NCI-H2227 (cell line): ENCODE results near the gene SEMA3D.

Experiments
- DNase-seq: peaks from one replicate; lab custom pipeline; 2025; ENCODE audit not compliant: unreplicated experiment; lab: John Stamatoyannopoulos, UW

The SEMA3D gene

DNA sequence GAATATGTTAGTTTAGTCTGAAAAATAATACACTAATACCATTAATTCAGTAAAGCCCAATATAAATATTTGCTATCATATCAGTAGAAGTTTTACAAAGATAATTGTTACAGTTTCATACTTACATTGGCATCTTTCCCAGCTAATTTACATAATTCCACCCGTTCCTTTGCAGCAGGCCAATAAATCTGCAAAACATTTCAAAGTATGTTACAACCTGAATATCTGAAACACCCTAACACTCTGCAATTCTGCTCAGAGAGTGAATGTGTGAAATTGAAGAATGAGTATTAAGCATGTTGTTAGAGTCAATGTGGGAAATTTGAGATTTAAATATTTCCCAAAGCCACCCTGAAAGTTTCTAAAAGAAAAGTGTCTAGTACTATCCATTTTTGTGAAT lies 105.5 kb downstream of the SEMA3D start:
- no peak for DNase-seq

DNA sequence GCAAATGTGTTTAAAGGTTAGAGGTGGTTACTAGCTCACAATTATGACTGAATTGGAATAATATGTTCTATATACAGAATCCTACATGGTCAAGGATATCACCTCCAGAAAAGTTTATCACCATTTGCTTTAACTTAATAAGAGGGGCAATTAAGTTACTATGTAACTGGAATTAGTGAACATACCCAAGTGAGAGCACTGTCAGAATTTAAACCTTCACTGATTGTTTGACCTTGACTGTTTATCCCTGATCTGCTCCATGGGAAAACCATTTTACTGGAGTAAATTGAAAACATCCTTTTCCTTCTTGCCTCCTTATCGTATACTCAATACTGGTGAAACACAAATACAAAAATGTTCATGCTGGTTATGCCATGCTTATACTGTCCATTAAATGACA lies 107.4 kb downstream of the SEMA3D start:
- no peak for DNase-seq

DNA sequence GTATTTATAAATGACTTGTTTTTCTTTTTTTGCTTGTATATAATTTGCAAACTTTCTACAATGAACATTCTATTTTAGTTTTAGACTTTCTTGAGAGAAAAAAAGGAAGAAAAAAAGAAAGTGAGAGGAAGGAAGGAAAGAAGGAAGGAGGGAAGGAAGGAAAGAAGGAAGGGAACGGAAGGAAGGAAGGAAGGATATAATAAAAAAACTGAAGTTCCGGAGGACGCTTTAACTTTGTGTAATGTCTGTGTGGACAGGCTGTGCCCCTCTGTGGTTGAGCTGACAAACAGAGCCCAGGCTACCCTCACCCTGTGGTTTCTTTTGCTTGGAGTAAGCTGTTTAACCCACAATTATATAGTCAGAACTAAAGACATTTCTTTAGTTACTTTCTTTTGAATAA lies 108.7 kb downstream of the SEMA3D start:
- no peak for DNase-seq

DNA sequence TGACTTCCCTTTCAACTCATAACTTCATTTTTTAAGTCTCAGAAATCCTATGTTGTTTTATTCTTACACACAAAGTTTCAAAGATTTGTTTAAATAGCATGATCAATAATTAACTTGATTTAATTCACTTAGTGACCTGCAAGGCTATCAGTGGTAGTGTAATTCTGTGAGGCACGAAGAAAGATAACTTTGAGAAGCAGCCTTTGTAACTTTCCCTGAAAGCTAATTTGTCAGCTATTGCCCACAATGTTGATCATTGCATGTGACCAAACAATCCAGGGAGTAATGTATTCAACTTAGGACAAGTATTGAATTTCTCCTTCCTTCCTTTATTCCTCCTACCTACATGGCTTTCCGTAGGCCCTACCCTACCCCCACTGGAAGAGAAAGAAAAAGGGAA lies 111.0 kb downstream of the SEMA3D start:
- no peak for DNase-seq

DNA sequence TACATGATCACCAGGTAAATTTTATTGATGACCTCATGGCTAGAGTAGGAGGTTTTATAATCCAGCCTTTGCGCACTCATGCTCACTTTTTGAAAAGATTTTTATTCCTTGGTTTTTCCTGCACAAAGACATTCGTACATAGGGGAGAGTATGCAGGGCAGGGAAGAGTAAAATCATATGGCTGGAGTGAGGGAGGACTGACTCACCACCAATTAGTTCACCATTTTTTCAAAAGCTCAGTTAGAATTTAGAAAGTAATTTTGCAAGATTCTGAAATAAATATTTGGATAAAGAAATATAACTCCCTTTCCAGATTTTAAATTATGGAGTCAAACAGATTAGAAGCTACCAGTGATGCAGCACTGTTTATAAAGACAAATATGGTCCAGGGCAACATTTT lies 111.9 kb downstream of the SEMA3D start:
- DNase-seq = no peak

DNA sequence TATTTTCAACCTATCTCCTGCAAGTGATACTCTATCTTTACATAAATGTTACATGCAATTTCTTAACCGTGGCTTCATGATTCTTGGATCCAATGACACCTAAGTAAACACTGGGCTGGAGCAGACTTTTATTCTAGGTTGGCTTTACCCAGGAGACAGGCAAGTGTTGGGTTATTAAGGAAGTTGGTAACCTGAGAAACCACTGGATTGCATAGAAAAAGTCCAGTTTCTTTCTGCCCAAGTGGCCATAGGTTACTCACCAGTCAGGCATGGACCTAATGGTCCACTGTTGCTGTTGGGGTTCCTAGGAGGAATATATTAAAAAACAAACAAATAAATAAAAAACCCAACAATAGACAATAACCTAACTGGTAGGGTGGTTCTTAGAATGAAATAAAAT lies 112.8 kb downstream of the SEMA3D start:
- DNase-seq = no peak

DNA sequence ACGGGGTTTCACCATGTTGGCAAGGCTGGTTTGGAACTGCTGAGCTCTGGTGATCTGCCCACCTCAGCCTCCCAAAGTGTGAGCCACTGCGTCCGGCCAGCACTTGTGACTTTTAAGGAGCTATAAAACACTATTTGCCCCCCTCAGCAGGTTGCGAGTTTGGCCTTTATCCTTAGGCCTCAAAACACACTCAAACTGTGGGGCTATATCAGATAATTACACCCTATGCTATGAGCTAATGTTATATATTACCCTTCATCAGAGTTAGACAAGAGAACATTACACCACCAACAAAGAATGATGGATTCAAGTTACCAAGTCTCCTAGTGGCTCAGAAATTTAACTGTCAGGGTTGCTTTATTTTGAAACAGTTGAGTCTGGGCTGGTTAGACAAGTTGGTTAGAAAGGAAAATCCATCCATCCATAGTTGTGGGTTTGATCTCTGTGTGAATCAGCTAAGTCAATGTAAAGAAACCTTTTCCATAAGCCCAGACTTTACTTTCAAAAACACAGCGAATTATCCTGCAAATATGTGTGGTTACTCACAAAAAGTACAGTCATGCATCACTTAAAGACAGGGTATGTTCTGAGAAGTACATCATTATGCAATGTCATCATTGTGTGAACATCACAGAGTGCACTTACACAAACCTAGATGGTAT lies 115.8 kb downstream of the SEMA3D start:
- DNase-seq = no peak

DNA sequence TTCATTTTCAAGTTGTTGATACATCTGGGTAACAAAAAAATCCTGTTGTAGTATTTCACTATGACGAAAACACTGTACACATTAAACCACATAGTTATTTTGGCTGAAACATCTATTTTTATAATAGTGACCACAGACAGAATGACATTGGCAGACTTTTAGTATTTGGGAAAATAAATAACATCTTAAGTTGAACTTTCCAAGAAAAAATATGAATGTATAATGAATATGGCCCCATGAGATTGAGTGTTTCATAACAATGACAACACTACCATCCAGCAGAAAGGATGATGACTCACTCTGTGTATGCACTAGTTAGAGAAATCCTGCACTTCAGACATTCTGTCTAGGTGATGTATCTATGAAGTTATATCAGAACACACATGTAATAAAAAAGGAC lies 118.1 kb downstream of the SEMA3D start:
- DNase-seq = no peak

GRCh38 chr7:85067371-85067770 lies 119.5 kb downstream of the SEMA3D start:
- DNase-seq = no peak

DNA sequence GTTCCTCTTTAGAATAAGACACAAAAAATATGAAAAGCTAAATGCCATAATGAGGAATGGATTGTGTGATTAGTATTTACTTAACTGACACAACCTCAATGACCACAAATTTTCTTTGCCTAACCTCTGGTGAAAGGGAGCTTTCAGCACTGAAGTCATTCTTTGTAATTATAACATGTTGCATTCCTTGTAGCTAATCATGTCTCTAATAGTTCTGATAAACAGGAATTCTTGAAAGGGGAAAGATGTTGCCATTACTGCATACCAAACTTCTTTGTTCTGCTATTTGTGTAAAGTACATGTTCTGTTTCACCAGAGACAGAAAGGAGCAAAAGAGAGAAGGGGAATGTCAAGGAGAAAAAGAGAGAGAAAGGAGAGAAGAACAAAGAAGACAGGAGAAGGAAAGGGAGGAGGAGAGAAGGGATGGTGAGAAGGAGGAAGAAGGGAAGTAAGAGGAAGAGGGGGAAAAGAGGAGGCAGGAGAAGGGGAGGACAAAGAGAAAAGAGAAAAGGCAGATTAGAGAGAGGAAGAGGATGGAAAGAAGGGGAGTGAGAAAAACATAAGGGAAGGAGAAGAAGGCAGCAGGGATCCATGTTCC lies 120.9 kb downstream of the SEMA3D start:
- DNase-seq = no peak

- no peak for DNase-seq
These were observed 121.5 kb downstream of the SEMA3D start for GRCh38 chr7:85065306-85065705.

- no peak for DNase-seq
These were observed 124.2 kb downstream of the SEMA3D start for GRCh38 chr7:85062651-85063050.

- no peak for DNase-seq
These were observed 125.4 kb downstream of the SEMA3D start for GRCh38 chr7:85061456-85061855.

DNA sequence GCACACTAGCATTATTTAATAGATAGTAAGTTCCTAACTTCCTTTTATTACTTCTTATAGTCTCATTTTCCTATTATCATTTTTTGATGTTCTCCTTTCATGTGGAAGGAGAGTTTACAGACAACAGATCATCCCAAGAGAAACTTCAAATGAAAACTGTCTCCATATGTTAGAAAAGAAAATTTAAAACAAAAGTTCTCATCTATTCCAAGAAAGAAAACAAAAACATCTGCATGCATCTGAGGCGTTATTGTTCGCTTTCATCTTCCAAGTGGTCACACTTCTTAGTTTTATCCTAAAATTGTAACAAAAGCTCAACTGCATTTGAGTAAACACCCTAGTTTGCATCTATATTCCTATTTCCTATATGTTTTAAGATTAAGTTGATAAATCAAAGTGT lies 126.2 kb downstream of the SEMA3D start:
- DNase-seq = no peak

DNA sequence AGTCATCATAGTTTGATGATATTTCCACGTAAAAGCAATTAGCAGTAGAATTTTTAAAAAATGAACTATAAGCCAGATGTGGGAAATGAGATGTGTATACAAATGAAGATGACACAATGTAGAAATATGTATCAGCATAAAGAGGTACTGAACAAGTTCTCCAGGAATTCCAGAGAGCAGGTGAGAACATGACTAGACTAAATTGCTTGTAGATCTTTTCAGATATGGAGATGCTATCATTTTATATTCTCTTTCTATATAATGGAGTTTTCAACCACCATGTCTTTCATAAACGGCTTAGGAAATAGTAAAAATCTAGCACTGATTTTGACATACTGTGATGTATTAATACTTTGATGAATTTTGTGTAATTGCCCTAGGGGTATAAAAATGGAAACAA lies 130.9 kb downstream of the SEMA3D start:
- no peak for DNase-seq

DNA sequence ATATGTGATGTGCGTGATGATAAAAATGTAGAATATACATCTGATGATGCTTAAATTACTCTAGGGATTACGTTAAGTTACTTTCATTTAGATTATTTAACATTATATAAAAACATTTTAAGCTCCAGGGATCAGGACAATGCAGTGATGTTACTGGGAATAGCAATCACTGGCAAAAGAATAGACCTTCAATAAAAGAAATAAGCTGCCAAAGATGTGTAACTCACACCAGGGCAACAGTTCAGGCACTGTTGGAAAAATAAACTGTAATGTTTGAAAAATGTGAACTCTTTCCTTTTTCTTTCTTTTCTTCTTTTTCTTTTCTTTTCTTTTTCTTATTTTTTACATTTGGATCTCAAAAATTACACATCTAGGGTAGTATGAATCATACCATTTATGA lies 131.7 kb downstream of the SEMA3D start:
- no peak for DNase-seq

GRCh38 chr7:85054306-85054705 lies 132.6 kb downstream of the SEMA3D start:
- DNase-seq = no peak

GRCh38 chr7:85052894-85053293 lies 134.0 kb downstream of the SEMA3D start:
- DNase-seq = no peak

GRCh38 chr7:85052056-85052737 lies 134.7 kb downstream of the SEMA3D start:
- DNase-seq = no peak

GRCh38 chr7:85046534-85046933 lies 140.3 kb downstream of the SEMA3D start:
- DNase-seq = no peak

- peak; percentile 60 for DNase-seq
These were observed 145.1 kb downstream of the SEMA3D start for GRCh38 chr7:85041605-85042216.
